Endothelial cell of umbilical vein (primary cell): ENCODE measurements around the gene KAZN. TPM values are rescaled to one million over a fixed set of nuclear protein-coding genes. Genes with fewer than 3 reads are reported as not detected.

ENCODE experiments used
- BruUV-seq: library from RNA; stranded (reverse); fragments of 400-500 nt; replicated peaks from 2 replicates; lab custom pipeline; 2021; lab: Mats Ljungman, UMichigan
- CTCF ChIA-PET: fragments of 300-600, 350-600 bp; sonication (Branson Sonifier 250); formaldehyde crosslinking; loops from one replicate; lab custom pipeline; 2021; ENCODE audit warnings: antibody characterized with exemption, inconsistent platforms; lab: Charles Lee
- POLR2A ChIA-PET: fragments of 300-600, 350-600 bp; sonication (Branson Sonifier 250); formaldehyde crosslinking; loops from one replicate; lab custom pipeline; 2021; ENCODE audit warnings: antibody characterized with exemption, inconsistent platforms; lab: Charles Lee
- DNase-seq: peaks from one replicate; pipeline ENCODE4 v3.0.0-alpha.2; 2011; ENCODE audit warnings: low read depth, low spot score
- FAIRE-seq: peaks from 2 replicates; lab custom pipeline; 2011; peaks lifted over from hg19 to GRCh38; lab: Jason Lieb, UNC
- H2AFZ ChIP-seq: 2 replicates; pipeline ENCODE4 v1.6.0; 2012; ENCODE audit warnings: low read depth, low read length, control low read depth, inconsistent platforms
- H3K27ac ChIP-seq: 2 replicates; pipeline ENCODE4 v1.5.1; 2011; ENCODE audit warnings: low read depth, mild to moderate bottlenecking, control low read depth, low read length, moderate library complexity; ENCODE audit not compliant: insufficient read depth
- H3K27me3 ChIP-seq, 2 experiments: 2 replicates each; pipeline versions ENCODE4 v1.6.0 to v1.6.1; 2011; ENCODE audit warnings: low read length in 2 of 2, mixed read lengths in 1 of 2; ENCODE audit not compliant: control insufficient read depth in 2 of 2, insufficient read depth in 2 of 2
- H3K36me3 ChIP-seq, 2 experiments: 2 replicates in 1 of 2; 3 replicates in 1 of 2; pipeline ENCODE4 v1.5.1; 2011; ENCODE audit warnings: low read length in 2 of 2, mild to moderate bottlenecking in 1 of 2, moderate library complexity in 1 of 2; ENCODE audit not compliant: control insufficient read depth in 2 of 2, insufficient read depth in 2 of 2; ENCODE audit errors: extremely low read depth in 1 of 2
- H3K4me1 ChIP-seq: 3 replicates; pipeline ENCODE4 v1.5.1; 2011; ENCODE audit warnings: mild to moderate bottlenecking, low read length; ENCODE audit not compliant: control insufficient read depth, insufficient read depth; ENCODE audit errors: extremely low read depth
- H3K4me2 ChIP-seq: 2 replicates; pipeline ENCODE4 v1.6.1; 2011; ENCODE audit warnings: low read length, control low read depth, mixed read lengths; ENCODE audit not compliant: insufficient read depth
- H3K4me3 ChIP-seq, 3 experiments: fragments of 200-600 bp in 1 of 3; sonication (generic), shearing (Covaris generic) in 1 of 3; replicated peaks in 1 of 3; 2 replicates each; pipeline ENCODE4 v1.5.1; 2011 to 2016; ENCODE audit warnings: control low read depth in 3 of 3, low read length in 3 of 3, mild to moderate bottlenecking in 2 of 3, inconsistent platforms in 1 of 3, low read depth in 1 of 3, moderate library complexity in 1 of 3; ENCODE audit not compliant: insufficient read depth in 1 of 3
- H3K79me2 ChIP-seq: 2 replicates; pipeline ENCODE4 v1.6.0; 2012; ENCODE audit warnings: low read length, inconsistent platforms; ENCODE audit not compliant: control insufficient read depth, insufficient read depth
- H3K9ac ChIP-seq: replicated peaks from 2 replicates; pipeline ENCODE3; 2011; ENCODE audit warnings: low read length, control low read depth; ENCODE audit not compliant: insufficient read depth; ENCODE audit errors: extremely low read depth
- H3K9me1 ChIP-seq: replicated peaks from 3 replicates; pipeline ENCODE4 v1.6.0; 2011; ENCODE audit warnings: mild to moderate bottlenecking, low read length; ENCODE audit not compliant: control insufficient read depth, insufficient read depth; ENCODE audit errors: extremely low read depth
- H3K9me3 ChIP-seq: replicated peaks from 2 replicates; pipeline ENCODE4 v1.5.1; 2012; ENCODE audit warnings: low read length, inconsistent platforms; ENCODE audit not compliant: control insufficient read depth, insufficient read depth
- H4K20me1 ChIP-seq: replicated peaks from 2 replicates; pipeline ENCODE3; 2011; ENCODE audit warnings: mild to moderate bottlenecking, low read length; ENCODE audit not compliant: control insufficient read depth, insufficient read depth; ENCODE audit errors: extremely low read depth
- CTCF ChIP-seq, 2 donors: IDR thresholded peaks; 1 replicate in 1 of 2; 2 replicates in 1 of 2; pipeline ENCODE4 v1.5.1; 2011; ENCODE audit warnings: low read length in 2 of 2, mild to moderate bottlenecking in 2 of 2, moderate library complexity in 2 of 2, control low read depth in 1 of 2, inconsistent platforms in 1 of 2, low read depth in 1 of 2; ENCODE audit not compliant: insufficient read depth in 1 of 2; ENCODE audit errors: extremely low read depth in 1 of 2
- EZH2 ChIP-seq: IDR thresholded peaks from 2 replicates; pipeline ENCODE4 v1.6.1; 2012; ENCODE audit warnings: borderline replicate concordance, low read depth, mild to moderate bottlenecking, moderate library complexity, low read length, inconsistent platforms; ENCODE audit not compliant: severe bottlenecking
- FOS ChIP-seq: IDR thresholded peaks from 2 replicates; pipeline ENCODE4 v1.6.1; 2011; ENCODE audit warnings: mild to moderate bottlenecking, low read length, moderate library complexity, borderline replicate concordance; ENCODE audit not compliant: insufficient read depth
- GATA2 ChIP-seq: IDR thresholded peaks from 2 replicates; pipeline ENCODE4 v1.7.0; 2011; ENCODE audit warnings: low read depth, mild to moderate bottlenecking, moderate library complexity, mixed read lengths, low read length; ENCODE audit not compliant: insufficient read length, insufficient read depth
- JUN ChIP-seq: IDR thresholded peaks from 2 replicates; pipeline ENCODE4 v1.6.1; 2011; ENCODE audit warnings: borderline replicate concordance, low read depth; ENCODE audit not compliant: insufficient read length, insufficient read depth
- MAX ChIP-seq: IDR thresholded peaks from 2 replicates; pipeline ENCODE4 v1.6.1; 2011; ENCODE audit not compliant: insufficient read depth, insufficient read length
- MYC ChIP-seq: IDR thresholded peaks from one replicate; pipeline ENCODE4 v1.6.1; 2011; ENCODE audit warnings: mild to moderate bottlenecking, low read depth, low read length
- POLR2A ChIP-seq: IDR thresholded peaks from 2 replicates; pipeline ENCODE4 v1.6.1; 2012; ENCODE audit warnings: low read depth, mild to moderate bottlenecking, control low read depth, low read length
- POLR2AphosphoS5 ChIP-seq: IDR thresholded peaks from 2 replicates; pipeline ENCODE4 v1.6.1; 2012; ENCODE audit warnings: low read depth, mild to moderate bottlenecking, control low read depth, low read length, moderate library complexity; ENCODE audit not compliant: insufficient read depth
- dilution Hi-C: fragments of 300-500 bp; cut with MboI; formaldehyde crosslinking; loops from one replicate; pipeline ENCODE4 v1.15.0; 2019; ENCODE audit warnings: low sequenced_read_pairs; ENCODE audit not compliant: extremely low pct_ligation_motif_present
- intact Hi-C: fragments of 100-400 bp; cut with micrococcal nuclease; formaldehyde crosslinking; loops from one replicate; pipeline ENCODE4 v1.10.0; 2022
- polyA plus RNA-seq, 4 experiments: library from polyadenylated mRNA; depleted of rRNA in 3 of 4; stranded (reverse) in 3 of 4; unstranded in 1 of 4; fragments of >200 nt; gene quantifications; 2 replicates each; pipeline versions ENCODE4 v1.2.1 to v1.2.3, GENCODE V29; 2011 to 2012; ENCODE audit warnings: missing spikeins in 1 of 4
- total RNA-seq: library from RNA; stranded (reverse); gene quantifications from 2 replicates; pipeline ENCODE4 v1.2.3, GENCODE V29; 2021

The KAZN gene
- total and polyA plus RNA-seq, 2 donors (not counting 3 experiments of a cell fraction or from before 2014, with no cell fraction given): 1.6 to 5.8 TPM

GRCh38 chr1:14786109-14786675 is 187.7 kb downstream of the KAZN start:
- Histone ChIP-seq H3K4me3 (no peak overlapping the region), H2AFZ (no peak overlapping the region), H3K27me3 (no peaks in the 10 kb centered on the region), H3K9me3 (no peaks in the 10 kb centered on the region), H3K4me1 (no peaks in the 10 kb centered on the region), H3K4me2 (no peak overlapping the region), H3K27ac (no peak overlapping the region), H3K9ac (no peak overlapping the region), H3K36me3 (no peaks in the 10 kb centered on the region), H3K79me2 (no peaks in the 10 kb centered on the region), H4K20me1 (no peaks in the 10 kb centered on the region), H3K9me1 (no peaks in the 10 kb centered on the region)
- dilution Hi-C loops: no loop called here
- intact Hi-C loops: no loop called here
- FAIRE-seq: no peak
- TF ChIP-seq POLR2AphosphoS5 (no peak), CTCF (IDR thresholded peaks at IDR 0.05; ENCODE audit: extremely low read depth in 1 of 2, insufficient read depth in 1 of 2, low read depth in 1 of 2, low read length in 2 of 2) (no peak), MYC (no peak), JUN (no peak), POLR2A (no peak), MAX (no peak), GATA2 (no peak), EZH2 (no peak), FOS (no peak)
- DNase-seq: no peak
- no TSS peak for BruUV-seq
- ChIA-PET CTCF (no interaction called here), POLR2A (no interaction called here)
